ENCODE data around the gene JUN.

JUN gene

GRCh38 chr1:58754073-58754613 is 29.7 kb downstream of the JUN start:
- no peak for FAIRE-seq

DNA sequence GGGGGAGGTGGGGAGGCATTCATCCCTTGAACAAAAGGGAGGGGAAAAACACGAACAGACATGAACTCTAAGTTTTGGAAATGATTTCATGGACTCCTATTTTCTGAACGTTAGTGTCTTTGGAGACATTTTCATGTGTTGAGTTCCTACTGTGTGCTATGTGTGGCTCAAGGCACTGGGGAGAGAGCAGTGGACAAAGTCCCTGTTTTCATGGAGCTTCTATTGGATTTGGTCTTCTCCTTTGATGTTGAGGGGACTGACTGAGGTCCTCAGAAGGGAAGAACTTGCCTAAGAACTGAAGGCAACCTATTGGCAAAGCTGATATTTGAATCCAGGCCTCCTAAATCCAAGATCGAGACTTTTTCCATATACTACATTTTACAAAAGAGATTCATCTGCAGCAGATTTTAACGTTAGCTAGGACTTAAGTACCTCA is 30.4 kb downstream of the JUN start:
- FAIRE-seq = no peak

DNA sequence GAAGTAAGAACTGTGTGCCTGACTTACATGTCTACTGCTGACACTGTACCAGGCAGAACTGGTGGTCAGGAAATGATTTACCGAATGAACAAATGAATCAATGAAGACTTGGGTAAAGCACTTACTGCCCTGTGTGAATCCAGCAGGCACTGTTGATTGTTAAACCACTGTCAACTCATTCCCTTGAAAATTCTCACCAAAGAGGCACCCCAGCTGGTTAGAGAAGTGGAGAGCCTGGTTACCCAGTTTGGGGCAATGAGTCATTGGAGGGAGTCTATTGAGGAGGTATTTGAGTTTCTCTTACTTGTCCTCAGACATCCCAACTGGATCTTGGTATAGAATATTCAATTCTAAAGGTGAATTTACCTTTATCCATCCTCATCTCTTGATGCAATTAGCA is 34.2 kb downstream of the JUN start:
- FAIRE-seq = no peak

GRCh38 chr1:58748666-58749065 is 35.2 kb downstream of the JUN start:
- no peak for FAIRE-seq

- no peak for FAIRE-seq
Measured at GRCh38 chr1:58746757-58747156, 37.1 kb downstream of the JUN start.

GRCh38 chr1:58746182-58746581 is 37.7 kb downstream of the JUN start:
- FAIRE-seq = no peak

- FAIRE-seq = no peak
Measured at GRCh38 chr1:58745666-58746065, 38.2 kb downstream of the JUN start.

DNA sequence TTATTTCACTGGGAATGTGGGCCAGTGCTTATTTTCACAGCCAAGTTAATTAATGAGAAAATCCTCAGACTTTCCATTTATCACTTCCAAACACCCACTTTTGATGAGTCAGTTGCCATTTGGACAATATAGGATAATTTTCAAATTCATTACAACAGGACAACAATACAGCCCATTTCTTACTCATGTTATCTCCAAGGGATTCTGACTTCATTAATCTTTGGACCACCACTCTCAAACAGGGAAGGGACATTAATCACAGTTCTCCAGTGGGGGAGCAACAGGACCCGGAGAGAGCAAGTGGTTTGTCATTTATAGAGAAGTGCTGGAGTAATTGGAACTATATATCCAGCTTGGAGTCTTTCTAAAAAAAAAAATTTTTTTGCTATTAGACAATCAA is 38.7 kb downstream of the JUN start:
- no peak for FAIRE-seq

GRCh38 chr1:58741678-58742553 is 41.9 kb downstream of the JUN start:
- FAIRE-seq = no peak

- FAIRE-seq = peak; percentile 100
Measured at GRCh38 chr1:58739856-58740466, 43.9 kb downstream of the JUN start.

- FAIRE-seq = no peak
Measured at GRCh38 chr1:58738876-58739275, 45.0 kb downstream of the JUN start.

GRCh38 chr1:58735586-58735985 is 48.3 kb downstream of the JUN start:
- FAIRE-seq = no peak

- FAIRE-seq = no peak
Measured at GRCh38 chr1:58734630-58735029, 49.2 kb downstream of the JUN start.

DNA sequence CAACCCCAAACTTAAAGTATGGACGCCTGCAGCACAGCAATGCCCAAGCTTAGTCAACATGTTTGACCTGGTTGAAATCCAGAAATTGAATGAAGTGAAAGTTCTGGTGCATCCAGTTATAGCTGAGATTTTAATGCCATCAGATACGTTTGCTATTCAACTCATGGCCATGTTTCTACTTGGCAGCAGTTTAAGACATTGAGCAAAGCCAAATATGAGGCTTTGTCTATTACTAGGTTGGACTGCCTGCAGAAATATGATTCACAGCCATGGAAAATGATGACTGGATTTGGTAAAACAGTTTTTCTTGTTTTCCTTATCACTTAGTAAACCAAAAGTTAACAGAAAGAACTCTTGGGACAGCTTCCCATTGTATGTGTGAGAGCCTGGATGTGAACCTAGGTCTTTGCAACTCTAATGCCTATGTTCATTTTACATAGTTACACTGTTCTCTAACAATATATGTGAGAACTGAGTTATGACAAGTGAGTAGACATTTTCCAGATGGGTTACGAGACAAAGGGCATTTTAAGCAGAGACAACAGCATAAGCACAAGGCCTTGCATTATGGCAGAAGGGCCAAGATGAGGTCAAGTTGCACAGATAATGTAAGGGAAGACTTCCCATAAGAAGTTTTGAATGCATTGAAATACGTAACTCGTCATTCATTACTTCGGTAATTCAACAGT is 51.6 kb downstream of the JUN start:
- no peak for FAIRE-seq

All from islet of Langerhans (tissue), 1 donor.